CD4-positive, alpha-beta memory T cell (primary cell): ENCODE results near the gene TNPO3. TPM values are rescaled to one million over a fixed set of nuclear protein-coding genes. Genes with fewer than 3 reads are reported as not detected.

ENCODE experiments used
- CTCF ChIA-PET: fragments of 350-600 bp; sonication (Branson Sonifier 250); formaldehyde crosslinking; loops from one replicate; lab custom pipeline; 2021; ENCODE audit warnings: inconsistent platforms; ENCODE audit not compliant: partially characterized antibody; lab: Charles Lee
- POLR2A ChIA-PET: fragments of 350-600 bp; sonication (Branson Sonifier 250); formaldehyde crosslinking; loops from one replicate; lab custom pipeline; 2021; ENCODE audit not compliant: partially characterized antibody; lab: Charles Lee
- DNase-seq, 5 donors: peaks; one replicate each; pipeline versions ENCODE4 v3.0.0 to v3.0.0-alpha.2; 2020 to 2022; ENCODE audit warnings: mixed read lengths in 1 of 5
- H3K27ac ChIP-seq: one replicate; pipeline ENCODE4 v1.7.0; 2013; ENCODE audit warnings: low read depth, low read length
- H3K27me3 ChIP-seq: 2 replicates; pipeline ENCODE4 v1.7.0; 2013; ENCODE audit warnings: mild to moderate bottlenecking, low read length, moderate library complexity; ENCODE audit not compliant: insufficient read depth
- H3K36me3 ChIP-seq: 2 replicates; pipeline ENCODE4 v1.7.0; 2013; ENCODE audit warnings: mild to moderate bottlenecking, low read length, moderate library complexity; ENCODE audit not compliant: insufficient read depth
- H3K4me1 ChIP-seq: 2 replicates; pipeline ENCODE4 v1.7.0; 2013; ENCODE audit warnings: mild to moderate bottlenecking, low read length, moderate library complexity; ENCODE audit not compliant: insufficient read depth
- H3K4me3 ChIP-seq, 2 donors: one replicate each; pipeline ENCODE4 v1.7.0; 2013; ENCODE audit warnings: low read length in 2 of 2, mild to moderate bottlenecking in 1 of 2
- H3K9me3 ChIP-seq, 2 donors: one replicate each; pipeline ENCODE4 v1.7.0; 2013; ENCODE audit warnings: low read length in 2 of 2, control low read depth in 1 of 2; ENCODE audit not compliant: control insufficient read depth in 1 of 2
- H3K27ac Mint-ChIP-seq, 7 donors: one replicate each; pipeline ENCODE4 v1.8.0; 2020 to 2021; ENCODE audit warnings: mixed read lengths in 7 of 7, mild to moderate bottlenecking in 6 of 7, inconsistent platforms in 3 of 7, moderate library complexity in 3 of 7
- H3K27me3 Mint-ChIP-seq, 2 donors: one replicate each; pipeline ENCODE4 v1.8.0; 2020 to 2021; ENCODE audit warnings: mixed read lengths in 2 of 2
- H3K36me3 Mint-ChIP-seq, 2 donors: one replicate each; pipeline ENCODE4 v1.8.0; 2020 to 2021; ENCODE audit warnings: mixed read lengths in 2 of 2, inconsistent platforms in 1 of 2, mild to moderate bottlenecking in 1 of 2
- H3K4me1 Mint-ChIP-seq, 4 donors: one replicate each; pipeline ENCODE4 v1.8.0; 2020 to 2021; ENCODE audit warnings: mixed read lengths in 4 of 4, mild to moderate bottlenecking in 1 of 4
- H3K4me3 Mint-ChIP-seq, 8 donors: one replicate each; pipeline ENCODE4 v1.8.0; 2020 to 2021; ENCODE audit warnings: mixed read lengths in 8 of 8, mild to moderate bottlenecking in 7 of 8, moderate library complexity in 6 of 8, inconsistent platforms in 3 of 8
- H3K9me3 Mint-ChIP-seq, 8 donors: one replicate each; pipeline ENCODE4 v1.8.0; 2020 to 2021; ENCODE audit warnings: mixed read lengths in 8 of 8, mild to moderate bottlenecking in 5 of 8, inconsistent platforms in 3 of 8, moderate library complexity in 1 of 8
- intact Hi-C: fragments of 100-400 bp; cut with micrococcal nuclease; formaldehyde crosslinking; loops from one replicate; pipeline ENCODE4 v1.15.1; 2023
- polyA plus RNA-seq, 2 donors: library from polyadenylated mRNA; unstranded; fragments of 300-500 nt; fragmentation: Illumina TruSeq; gene quantifications; one replicate each; pipeline ENCODE4 v1.2.3, GENCODE V29; 2021
- total RNA-seq, 2 experiments: library from RNA; stranded (reverse); gene quantifications; one replicate each; pipeline ENCODE4 v1.2.3, GENCODE V29; 2021

TNPO3 gene
- total and polyA plus RNA-seq, 4 experiments from 2014 or later: 34.4 to 44.5 (median 41.4) TPM

- Mint-ChIP-seq H3K36me3 (no peaks in the 10 kb centered on the region), H3K4me1 (no peaks in the 10 kb centered on the region), H3K27me3 (peaks cover 15 to 23% of the 10 kb centered on the region in 2 donors), H3K9me3 (no peaks in the 10 kb centered on the region), H3K27ac (no peak overlapping the region), H3K4me3 (no peak overlapping the region)
- H3K4me1 ChIP-seq: no peaks in the 10 kb centered on the region
- intact Hi-C loops: no loop called here
- H3K27me3 ChIP-seq: no peaks in the 10 kb centered on the region
- H3K36me3 ChIP-seq: no peaks in the 10 kb centered on the region
- ChIA-PET CTCF (interaction anchor here (1.0 kb wide), 1 partner anchor 171 kb away, joined by 3 read pairs; no protein-coding TSS in a partner anchor), POLR2A (no interaction called here)
- no peaks in the 10 kb centered on the region for H3K9me3 ChIP-seq
- H3K27ac ChIP-seq: no peak overlapping the region
- DNase-seq: no peak
- no peak overlapping the region for H3K4me3 ChIP-seq
Measured at GRCh38 chr7:128920913-128921582, 133.9 kb downstream of the TNPO3 start.

- Mint-ChIP-seq H3K4me3 (no peak overlapping the region), H3K27ac (no peak overlapping the region), H3K9me3 (no peaks in the 10 kb centered on the region), H3K27me3 (peaks cover 19 to 27% of the 10 kb centered on the region in 2 donors), H3K36me3 (no peaks in the 10 kb centered on the region), H3K4me1 (peaks cover 4 to 5% (median 5%) of the 10 kb centered on the region in 4 donors)
- Histone ChIP-seq H3K4me1 (no peaks in the 10 kb centered on the region), H3K4me3 (no peak overlapping the region), H3K36me3 (no peaks in the 10 kb centered on the region), H3K27ac (no peak overlapping the region), H3K9me3 (no peaks in the 10 kb centered on the region), H3K27me3 (no peaks in the 10 kb centered on the region)
- no peak for DNase-seq
- intact Hi-C loops: no loop called here
- ChIA-PET POLR2A (no interaction called here), CTCF (interaction anchor here (0.6 to 1.0 kb wide), 2 partner anchors 172 to 319 kb away, joined by 3 read pairs; no protein-coding TSS in a partner anchor)
Measured at GRCh38 chr7:128919881-128920799, 134.8 kb downstream of the TNPO3 start.

- H3K27me3 ChIP-seq: peaks cover 6% of the 10 kb centered on the region
- CTCF ChIA-PET: no interaction called here
- intact Hi-C loops: no loop called here
- no peak overlapping the region for H3K4me3 ChIP-seq
- Mint-ChIP-seq H3K27me3 (peaks cover 22 to 30% of the 10 kb centered on the region in 2 donors), H3K4me1 (peaks cover 4 to 12% (median 7%) of the 10 kb centered on the region in 4 donors), H3K4me3 (no peak overlapping the region), H3K27ac (no peak overlapping the region), H3K9me3 (no peaks in the 10 kb centered on the region), H3K36me3 (no peaks in the 10 kb centered on the region)
- no peaks in the 10 kb centered on the region for H3K9me3 ChIP-seq
- H3K36me3 ChIP-seq: no peaks in the 10 kb centered on the region
- H3K27ac ChIP-seq: no peak overlapping the region
- no peak for DNase-seq
- peaks cover 4% of the 10 kb centered on the region for H3K4me1 ChIP-seq
- POLR2A ChIA-PET: no interaction called here
Measured at GRCh38 chr7:128919241-128919640, 135.7 kb downstream of the TNPO3 start.

- Mint-ChIP-seq H3K9me3 (no peaks in the 10 kb centered on the region), H3K4me3 (no peak overlapping the region), H3K36me3 (no peaks in the 10 kb centered on the region), H3K4me1 (peaks cover 6 to 15% (median 9%) of the 10 kb centered on the region in 4 donors), H3K27me3 (peaks cover 23 to 30% of the 10 kb centered on the region in 2 donors), H3K27ac (no peak overlapping the region)
- ChIA-PET CTCF (interaction anchor here (1.2 kb wide), 1 partner anchor 30 kb away, joined by 4 read pairs; no protein-coding TSS in a partner anchor), POLR2A (no interaction called here)
- H3K9me3 ChIP-seq: no peaks in the 10 kb centered on the region
- peaks cover 4% of the 10 kb centered on the region for H3K4me1 ChIP-seq
- no peak overlapping the region for H3K27ac ChIP-seq
- no peak overlapping the region for H3K4me3 ChIP-seq
- no peaks in the 10 kb centered on the region for H3K36me3 ChIP-seq
- peaks cover 6% of the 10 kb centered on the region for H3K27me3 ChIP-seq
- no peak for DNase-seq
- intact Hi-C loops: no loop called here
Measured at GRCh38 chr7:128918016-128918665, 136.8 kb downstream of the TNPO3 start.

- no peak for DNase-seq
- no peak overlapping the region for H3K27ac Mint-ChIP-seq
- no peaks in the 10 kb centered on the region for H3K36me3 Mint-ChIP-seq
- Histone ChIP-seq H3K4me3 (no peak overlapping the region), H3K4me1 (peaks cover 4% of the 10 kb centered on the region), H3K36me3 (no peaks in the 10 kb centered on the region), H3K9me3 (no peaks in the 10 kb centered on the region), H3K27me3 (peaks cover 6% of the 10 kb centered on the region), H3K27ac (no peak overlapping the region)
- intact Hi-C loops: no loop called here
- ChIA-PET POLR2A (no interaction called here), CTCF (no interaction called here)
- peaks cover 25 to 28% of the 10 kb centered on the region in 2 donors for H3K27me3 Mint-ChIP-seq
- peaks cover 6 to 15% (median 9%) of the 10 kb centered on the region in 4 donors for H3K4me1 Mint-ChIP-seq
- H3K9me3 Mint-ChIP-seq: no peaks in the 10 kb centered on the region
- H3K4me3 Mint-ChIP-seq: peak overlapping the region in 1 of 8 donors; percentile 28
Measured at GRCh38 chr7:128917122-128917521, 137.8 kb downstream of the TNPO3 start.

- CTCF ChIA-PET: interaction anchor here (0.7 kb wide), 1 partner anchor 172 kb away, joined by 3 read pairs; no protein-coding TSS in a partner anchor
- Mint-ChIP-seq H3K27ac (no peak overlapping the region), H3K4me3 (peak overlapping the region in 4 of 8 donors; percentile 5 to 35 (median 28))
Measured at GRCh38 chr7:128916643-128916915, 138.3 kb downstream of the TNPO3 start.

More at GRCh38 chr7:128916643-128916915, 138.3 kb downstream of the TNPO3 start:
- Mint-ChIP-seq H3K36me3 (no peaks in the 10 kb centered on the region), H3K4me1 (peaks cover 6 to 15% (median 9%) of the 10 kb centered on the region in 4 donors), H3K27me3 (peaks cover 29 to 31% of the 10 kb centered on the region in 2 donors), H3K9me3 (no peaks in the 10 kb centered on the region)
- POLR2A ChIA-PET: no interaction called here
- intact Hi-C loops: no loop called here
- Histone ChIP-seq H3K27ac (no peak overlapping the region), H3K27me3 (peaks cover 6% of the 10 kb centered on the region), H3K4me1 (peaks cover 4% of the 10 kb centered on the region), H3K9me3 (no peaks in the 10 kb centered on the region), H3K36me3 (no peaks in the 10 kb centered on the region), H3K4me3 (no peak overlapping the region)
- DNase-seq: no peak
